Renal cortical epithelial cell (primary cell): ENCODE results near the gene ERN2. TPM values are rescaled to one million over a fixed set of nuclear protein-coding genes. Genes with fewer than 3 reads are reported as not detected.
"Not testable (repeated sequence)": the region's sequence is repeated elsewhere in the genome, so short reads cannot be mapped to it uniquely, and the experiment has no call there.

Experiments
- DNase-seq: peaks from one replicate; pipeline ENCODE4 v3.0.0-alpha.2; 2011; ENCODE audit warnings: low read depth
- total RNA-seq: library from RNA; depleted of rRNA; stranded (reverse); fragments of >200 nt; gene quantifications from 2 replicates; pipeline ENCODE4 v1.2.3, GENCODE V29; 2014

ERN2 gene
- total RNA-seq, 1 donor from 2014 or later = 0.15 TPM

- not testable (repeated sequence) for DNase-seq
Observed at GRCh38 chr16:23722613-23723240, 9.7 kb upstream of the ERN2 start.

GRCh38 chr16:23716484-23716883, 3.5 kb upstream of the ERN2 start:
- no peak for DNase-seq

GRCh38 chr16:23711785-23712184, 1.2 kb downstream of the ERN2 start:
- no peak for DNase-seq

- no peak for DNase-seq
Observed at GRCh38 chr16:23710504-23710903, 2.5 kb downstream of the ERN2 start.

- DNase-seq = no peak
Observed at GRCh38 chr16:23710008-23710407, 3.0 kb downstream of the ERN2 start.

GRCh38 chr16:23709536-23709935, 3.5 kb downstream of the ERN2 start:
- DNase-seq = no peak

GRCh38 chr16:23706439-23706838, 6.6 kb downstream of the ERN2 start:
- DNase-seq = no peak

- no peak for DNase-seq
Observed at GRCh38 chr16:23705517-23705902, 7.5 kb downstream of the ERN2 start.

- DNase-seq = no peak
Observed at GRCh38 chr16:23704772-23705516, 8.1 kb downstream of the ERN2 start.

- DNase-seq = no peak
Observed at GRCh38 chr16:23702951-23703350, 10.1 kb downstream of the ERN2 start.

GRCh38 chr16:23701045-23701444, 12.0 kb downstream of the ERN2 start:
- no peak for DNase-seq

- DNase-seq = no peak
Observed at GRCh38 chr16:23700509-23700908, 12.5 kb downstream of the ERN2 start.

GRCh38 chr16:23700093-23700492, 12.9 kb downstream of the ERN2 start:
- DNase-seq = no peak

- DNase-seq = peak; percentile 32
Observed at GRCh38 chr16:23699100-23699499, 13.9 kb downstream of the ERN2 start.

- no peak for DNase-seq
Observed at GRCh38 chr16:23695756-23696155, 17.3 kb downstream of the ERN2 start.

GRCh38 chr16:23694644-23695373, 18.2 kb downstream of the ERN2 start:
- peak; percentile 35 for DNase-seq

- DNase-seq = no peak
Observed at GRCh38 chr16:23694265-23694643, 18.8 kb downstream of the ERN2 start.

GRCh38 chr16:23692190-23692837, 20.7 kb downstream of the ERN2 start:
- no peak for DNase-seq

GRCh38 chr16:23691483-23692189, 21.4 kb downstream of the ERN2 start:
- peak; percentile 83 for DNase-seq

- no peak for DNase-seq
Observed at GRCh38 chr16:23690771-23691482, 22.1 kb downstream of the ERN2 start.
